K562 (cell line): Measurements from ENCODE around the gene PTGES3. TPM values are rescaled to one million over a fixed set of nuclear protein-coding genes. Genes with fewer than 3 reads are reported as not detected.

ENCODE experiments used
- BACH1 ChIP-seq: fragments of 200-800 bp; sonication (Bioruptor generic); IDR thresholded peaks from 2 replicates; pipeline ENCODE4 v1.6.1; 2016; ENCODE audit warnings: missing genetic modification characterization, missing compliant biosample characterization
- CBX1 ChIP-seq: sonication (generic); IDR thresholded peaks from 2 replicates; pipeline ENCODE4 v1.6.1; 2016; ENCODE audit warnings: antibody characterized with exemption, low read depth, mild to moderate bottlenecking
- CSDE1 ChIP-seq, 2 experiments: fragments of 450-650 bp; IDR thresholded peaks; 2 replicates each; pipeline ENCODE4 v1.6.1; 2016; ENCODE audit warnings: mild to moderate bottlenecking in 1 of 2
- EP400 ChIP-seq: fragments of 450-650 bp; IDR thresholded peaks from 2 replicates; pipeline ENCODE4 v1.6.1; 2017; ENCODE audit warnings: antibody characterized with exemption, mild to moderate bottlenecking, moderate library complexity
- FOXA1 ChIP-seq: fragments of 450-650 bp; IDR thresholded peaks from 2 replicates; pipeline ENCODE4 v1.6.1; 2016; ENCODE audit warnings: mild to moderate bottlenecking, borderline replicate concordance
- FOXJ3 ChIP-seq: sonication (generic); formaldehyde crosslinking; IDR thresholded peaks from 2 replicates; pipeline ENCODE4 v1.4.0; 2020; ENCODE audit warnings: mild to moderate bottlenecking, missing genetic modification reagents
- HDAC1 ChIP-seq, 2 experiments: fragments of 450-650 bp; IDR thresholded peaks; 2 replicates each; pipeline ENCODE4 v1.6.1; 2016 to 2017; ENCODE audit warnings: inconsistent platforms in 1 of 2, mild to moderate bottlenecking in 1 of 2, moderate library complexity in 1 of 2
- KLF1 ChIP-seq: fragments of 450-650 bp; IDR thresholded peaks from 2 replicates; pipeline ENCODE4 v1.6.1; 2016; ENCODE audit warnings: missing genetic modification characterization, missing compliant biosample characterization
- MYC ChIP-seq, 2 experiments: fragments of 250-450 bp in 1 of 2; sonication (Bioruptor Pico) in 1 of 2; IDR thresholded peaks; 2 replicates each; pipeline versions ENCODE4 v1.5.1 to v1.6.1; 2012 to 2021; ENCODE audit warnings: low read depth in 2 of 2, borderline replicate concordance in 1 of 2, improper control_type of control experiment in 1 of 2, low read length in 1 of 2, mild to moderate bottlenecking in 1 of 2, moderate library complexity in 1 of 2
- PCBP1 ChIP-seq: fragments of 200-400 bp; formaldehyde crosslinking; IDR thresholded peaks from 2 replicates; pipeline ENCODE4 v1.6.1; 2018; ENCODE audit warnings: mild to moderate bottlenecking, low read depth, low read length; ENCODE audit not compliant: poor library complexity, severe bottlenecking
- PPARD ChIP-seq: fragments of 250-450 bp; sonication (Bioruptor Pico); IDR thresholded peaks from 2 replicates; pipeline ENCODE4 v1.8.0; 2022; ENCODE audit warnings: inconsistent platforms, mild to moderate bottlenecking, moderate library complexity
- TEAD1 ChIP-seq, 2 experiments: fragments of 450-650 bp in 1 of 2; sonication (generic) in 1 of 2; formaldehyde crosslinking; IDR thresholded peaks; 2 replicates each; pipeline versions ENCODE4 v1.4.0 to v1.8.0; 2020 to 2022; ENCODE audit warnings: mild to moderate bottlenecking in 2 of 2, missing genetic modification reagents in 1 of 2
- XRCC3 ChIP-seq: fragments of 450-650 bp; IDR thresholded peaks from 2 replicates; pipeline ENCODE4 v1.6.1; 2017; ENCODE audit warnings: mild to moderate bottlenecking, moderate library complexity
- ZNF696 ChIP-seq: fragments of 250-450 bp; sonication (Bioruptor Pico); conservative IDR thresholded peaks from 2 replicates; pipeline ENCODE4 v1.4.0; 2020; ENCODE audit warnings: mild to moderate bottlenecking, moderate library complexity
- polyA plus RNA-seq, 8 experiments: library from polyadenylated mRNA; depleted of rRNA in 4 of 8; stranded (reverse) in 5 of 8; unstranded in 3 of 8; fragments of >200 nt; fragmentation: Nextera tagmentation in 2 of 8; fragmentation: Illumina TruSeq in 1 of 8; extraction: Ambion mirVana in 2 of 8; extraction: Trizol in 1 of 8; gene quantifications; 2 replicates each; pipeline versions ENCODE4 v1.2.1 to v1.2.3, GENCODE V29; 2011 to 2014; ENCODE audit warnings: inconsistent platforms in 1 of 8, missing spikeins in 1 of 8
- total RNA-seq, 7 experiments: library from RNA; depleted of rRNA in 6 of 7; stranded (reverse); fragments of >200 nt in 6 of 7; fragmentation: Illumina TruSeq in 2 of 7; extraction: Trizol in 2 of 7; gene quantifications; 2 replicates each; pipeline versions ENCODE4 v1.2.1 to v1.2.3, GENCODE V29; 2011 to 2021; ENCODE audit warnings: low replicate concordance in 1 of 7
- TF ChIP-seq, protein P1 (sequence below): fragments of 250-450 bp; sonication (Bioruptor Pico); IDR thresholded peaks from 2 replicates; pipeline ENCODE4 v1.8.0; 2022; ENCODE audit warnings: moderate library complexity, mild to moderate bottlenecking, inconsistent platforms
- TF ChIP-seq, protein P2 (sequence below), 2 experiments: IDR thresholded peaks in 1 of 2; conservative IDR thresholded peaks in 1 of 2; 2 replicates each; pipeline ENCODE4 v1.6.1; 2016; ENCODE audit warnings: low read depth in 2 of 2, mild to moderate bottlenecking in 1 of 2, missing compliant biosample characterization in 1 of 2, missing genetic modification characterization in 1 of 2, moderate library complexity in 1 of 2
- TF ChIP-seq, protein P3 (sequence below): fragments of 450-650 bp; IDR thresholded peaks from 2 replicates; pipeline ENCODE4 v1.6.1; 2016; ENCODE audit warnings: low read depth, mild to moderate bottlenecking, moderate library complexity
- TF ChIP-seq, protein P4 (sequence below): fragments of 250-450 bp; sonication (Bioruptor Pico); IDR thresholded peaks from 2 replicates; pipeline ENCODE4 v1.4.0; 2020
- TF ChIP-seq, protein P5 (sequence below): IDR thresholded peaks from 2 replicates; pipeline ENCODE4 v1.6.1; 2016; ENCODE audit warnings: missing genetic modification characterization, missing compliant biosample characterization

The PTGES3 gene
- total and polyA plus RNA-seq, 9 of the 15 experiments (the other 6 are each of a cell fraction or from before 2014, with no cell fraction given) = 163 to 501 (median 213) TPM

DNA sequence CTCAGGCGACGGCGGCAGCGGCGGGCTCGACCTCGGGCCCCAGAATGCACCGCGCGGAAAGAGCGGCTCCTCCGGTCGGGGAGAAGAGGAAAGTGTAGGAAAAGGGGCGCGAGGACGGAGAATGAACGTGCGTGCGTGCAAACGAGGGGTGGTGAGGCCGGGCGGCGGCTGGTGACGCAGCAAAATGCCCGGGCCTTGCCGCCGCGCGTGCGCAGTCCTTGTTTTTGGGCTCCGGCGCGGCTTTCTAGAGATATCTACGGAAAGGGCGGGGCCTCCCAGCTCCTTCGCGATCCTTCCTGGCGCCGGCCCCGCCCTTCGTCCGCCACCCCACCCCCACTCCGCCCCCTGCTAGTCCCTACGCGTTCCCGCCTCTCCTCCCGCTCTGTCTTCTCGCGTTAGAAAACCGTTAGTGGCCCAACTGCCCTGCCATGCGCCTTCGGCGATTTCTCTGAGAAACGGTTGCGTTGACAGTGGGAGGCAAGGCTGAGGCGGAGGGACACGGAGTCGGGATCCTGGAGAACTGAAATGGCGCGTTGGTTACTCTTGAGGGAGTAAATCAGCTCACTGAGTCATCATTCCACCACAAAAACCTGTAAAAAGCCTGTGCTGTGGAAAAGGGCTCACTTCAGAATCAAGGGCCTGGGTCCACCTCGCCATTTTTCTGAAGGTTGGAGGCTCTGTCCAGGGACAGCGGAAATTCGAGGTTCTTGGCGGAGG is at the start of gene PTGES3 (continued):
- TF ChIP-seq, protein P1, sequence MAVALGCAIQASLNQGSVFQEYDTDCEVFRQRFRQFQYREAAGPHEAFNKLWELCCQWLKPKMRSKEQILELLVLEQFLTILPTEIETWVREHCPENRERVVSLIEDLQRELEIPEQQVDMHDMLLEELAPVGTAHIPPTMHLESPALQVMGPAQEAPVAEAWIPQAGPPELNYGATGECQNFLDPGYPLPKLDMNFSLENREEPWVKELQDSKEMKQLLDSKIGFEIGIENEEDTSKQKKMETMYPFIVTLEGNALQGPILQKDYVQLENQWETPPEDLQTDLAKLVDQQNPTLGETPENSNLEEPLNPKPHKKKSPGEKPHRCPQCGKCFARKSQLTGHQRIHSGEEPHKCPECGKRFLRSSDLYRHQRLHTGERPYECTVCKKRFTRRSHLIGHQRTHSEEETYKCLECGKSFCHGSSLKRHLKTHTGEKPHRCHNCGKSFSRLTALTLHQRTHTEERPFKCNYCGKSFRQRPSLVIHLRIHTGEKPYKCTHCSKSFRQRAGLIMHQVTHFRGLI = no peak
- TF ChIP-seq HDAC1 (IDR thresholded peaks at IDR 0.05) (peak; percentile 43 to 62; a peak in 2 of 4 replicates), TEAD1 (CRISPR knock-in tag; IDR thresholded peaks at IDR 0.05) (peak in 1 of 2 experiments; percentile 40; a peak in 1 of 4 replicates), CSDE1 (IDR thresholded peaks at IDR 0.05) (peak in 1 of 2 experiments; percentile 61; a peak in 2 of 4 replicates), EP400 (peak; percentile 99), ZNF696 (CRISPR knock-in tag) (no peak), FOXA1 (no peak), MYC (IDR thresholded peaks at IDR 0.05; ENCODE audit: low read depth, low read length) (peak; percentile 99), MYC (CRISPR knock-in tag; IDR thresholded peaks at IDR 0.05; ENCODE audit: borderline replicate concordance, low read depth) (peak; percentile 60; the same call in 1 of the 2 replicates), XRCC3 (no peak), CBX1 (0 out of 2 replicates have a peak, but pooled peaks have one; percentile 26), PCBP1 (peak; percentile 70), PPARD (CRISPR knock-in tag) (no peak), BACH1 (tag) (peak; percentile 84), KLF1 (tag) (no peak), FOXJ3 (CRISPR knock-in tag) (no peak)
- TF ChIP-seq, protein P2, sequence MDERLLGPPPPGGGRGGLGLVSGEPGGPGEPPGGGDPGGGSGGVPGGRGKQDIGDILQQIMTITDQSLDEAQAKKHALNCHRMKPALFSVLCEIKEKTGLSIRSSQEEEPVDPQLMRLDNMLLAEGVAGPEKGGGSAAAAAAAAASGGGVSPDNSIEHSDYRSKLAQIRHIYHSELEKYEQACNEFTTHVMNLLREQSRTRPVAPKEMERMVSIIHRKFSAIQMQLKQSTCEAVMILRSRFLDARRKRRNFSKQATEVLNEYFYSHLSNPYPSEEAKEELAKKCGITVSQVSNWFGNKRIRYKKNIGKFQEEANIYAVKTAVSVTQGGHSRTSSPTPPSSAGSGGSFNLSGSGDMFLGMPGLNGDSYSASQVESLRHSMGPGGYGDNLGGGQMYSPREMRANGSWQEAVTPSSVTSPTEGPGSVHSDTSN (CRISPR knock-in tag; IDR thresholded peaks at IDR 0.05; ENCODE audit: low read depth) = no peak
- TF ChIP-seq, protein P2 (tag; conservative IDR thresholded peaks at IDR 0.05; ENCODE audit: low read depth) = 0 out of 2 replicates have a peak, but pooled peaks have one; percentile 32
- TF ChIP-seq, protein P3, sequence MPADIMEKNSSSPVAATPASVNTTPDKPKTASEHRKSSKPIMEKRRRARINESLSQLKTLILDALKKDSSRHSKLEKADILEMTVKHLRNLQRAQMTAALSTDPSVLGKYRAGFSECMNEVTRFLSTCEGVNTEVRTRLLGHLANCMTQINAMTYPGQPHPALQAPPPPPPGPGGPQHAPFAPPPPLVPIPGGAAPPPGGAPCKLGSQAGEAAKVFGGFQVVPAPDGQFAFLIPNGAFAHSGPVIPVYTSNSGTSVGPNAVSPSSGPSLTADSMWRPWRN = 0 out of 2 replicates have a peak, but pooled peaks have one; percentile 22
- TF ChIP-seq, protein P4, sequence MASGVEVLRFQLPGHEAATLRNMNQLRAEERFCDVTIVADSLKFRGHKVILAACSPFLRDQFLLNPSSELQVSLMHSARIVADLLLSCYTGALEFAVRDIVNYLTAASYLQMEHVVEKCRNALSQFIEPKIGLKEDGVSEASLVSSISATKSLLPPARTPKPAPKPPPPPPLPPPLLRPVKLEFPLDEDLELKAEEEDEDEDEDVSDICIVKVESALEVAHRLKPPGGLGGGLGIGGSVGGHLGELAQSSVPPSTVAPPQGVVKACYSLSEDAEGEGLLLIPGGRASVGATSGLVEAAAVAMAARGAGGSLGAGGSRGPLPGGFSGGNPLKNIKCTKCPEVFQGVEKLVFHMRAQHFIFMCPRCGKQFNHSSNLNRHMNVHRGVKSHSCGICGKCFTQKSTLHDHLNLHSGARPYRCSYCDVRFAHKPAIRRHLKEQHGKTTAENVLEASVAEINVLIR (CRISPR knock-in tag) = peak; percentile 79
- TF ChIP-seq, protein P5, sequence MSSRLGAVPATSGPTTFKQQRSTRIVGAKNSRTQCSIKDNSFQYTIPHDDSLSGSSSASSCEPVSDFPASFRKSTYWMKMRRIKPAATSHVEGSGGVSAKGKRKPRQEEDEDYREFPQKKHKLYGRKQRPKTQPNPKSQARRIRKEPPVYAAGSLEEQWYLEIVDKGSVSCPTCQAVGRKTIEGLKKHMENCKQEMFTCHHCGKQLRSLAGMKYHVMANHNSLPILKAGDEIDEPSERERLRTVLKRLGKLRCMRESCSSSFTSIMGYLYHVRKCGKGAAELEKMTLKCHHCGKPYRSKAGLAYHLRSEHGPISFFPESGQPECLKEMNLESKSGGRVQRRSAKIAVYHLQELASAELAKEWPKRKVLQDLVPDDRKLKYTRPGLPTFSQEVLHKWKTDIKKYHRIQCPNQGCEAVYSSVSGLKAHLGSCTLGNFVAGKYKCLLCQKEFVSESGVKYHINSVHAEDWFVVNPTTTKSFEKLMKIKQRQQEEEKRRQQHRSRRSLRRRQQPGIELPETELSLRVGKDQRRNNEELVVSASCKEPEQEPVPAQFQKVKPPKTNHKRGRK = no peak
